GM19351 (cell line): ENCODE results near the gene DPM3.
A peak's percentile ranks its signal among the peaks of the same experiment; 100 is the strongest.
"Not testable (repeated sequence)": the region's sequence is repeated elsewhere in the genome, so short reads cannot be mapped to it uniquely, and the experiment has no call there.

Experiments
- ATAC-seq: cut with Tn5 transposase; IDR thresholded peaks from one replicate; pipeline ENCODE4 v1.9.1; 2021; ENCODE audit warnings: mild to moderate bottlenecking, moderate library complexity; ENCODE audit not compliant: unreplicated experiment

Gene DPM3

DNA sequence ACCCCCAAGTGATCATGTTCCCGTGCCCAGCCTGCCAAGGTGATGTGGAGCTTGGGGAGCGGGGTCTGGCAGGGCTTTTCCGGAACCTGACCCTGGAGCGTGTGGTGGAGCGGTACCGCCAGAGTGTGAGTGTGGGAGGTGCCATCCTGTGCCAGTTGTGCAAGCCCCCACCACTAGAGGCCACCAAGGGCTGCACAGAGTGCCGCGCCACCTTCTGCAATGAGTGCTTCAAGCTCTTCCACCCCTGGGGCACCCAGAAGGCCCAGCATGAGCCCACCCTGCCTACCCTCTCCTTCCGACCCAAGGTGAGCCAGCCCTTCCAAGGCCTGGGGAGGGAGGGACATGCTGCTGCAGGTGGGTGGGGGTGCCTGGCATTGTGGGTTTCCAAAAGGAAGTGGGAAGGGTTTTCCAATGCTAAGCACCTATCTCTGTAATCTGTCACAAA, 35.6 kb upstream of the DPM3 start:
- no peak for ATAC-seq

DNA sequence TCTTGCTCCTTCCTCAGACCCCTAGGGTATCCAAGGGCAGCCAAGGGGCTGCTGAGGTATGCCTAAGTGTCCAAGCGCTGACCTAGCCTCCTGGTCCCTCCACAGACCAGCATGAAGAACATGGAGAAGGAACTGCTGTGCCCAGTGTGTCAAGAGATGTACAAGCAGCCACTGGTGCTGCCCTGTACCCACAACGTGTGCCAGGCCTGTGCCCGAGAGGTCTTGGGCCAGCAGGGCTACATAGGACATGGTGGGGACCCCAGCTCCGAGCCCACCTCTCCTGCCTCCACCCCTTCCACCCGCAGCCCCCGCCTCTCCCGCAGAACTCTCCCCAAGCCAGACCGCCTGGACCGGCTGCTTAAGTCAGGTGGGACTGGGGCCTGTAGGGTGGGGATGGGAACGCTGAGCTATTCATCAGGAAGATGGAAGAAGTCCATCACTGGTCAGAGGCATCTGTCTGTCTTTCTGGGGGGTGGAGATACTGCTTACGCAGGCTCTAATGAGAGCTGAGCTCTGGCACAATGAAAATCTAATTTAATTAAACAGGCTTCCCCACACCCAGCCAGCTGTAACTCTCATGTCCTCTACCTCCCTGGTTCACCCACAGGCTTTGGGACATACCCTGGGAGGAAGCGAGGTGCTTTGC, 35.1 kb upstream of the DPM3 start:
- ATAC-seq = no peak

DNA sequence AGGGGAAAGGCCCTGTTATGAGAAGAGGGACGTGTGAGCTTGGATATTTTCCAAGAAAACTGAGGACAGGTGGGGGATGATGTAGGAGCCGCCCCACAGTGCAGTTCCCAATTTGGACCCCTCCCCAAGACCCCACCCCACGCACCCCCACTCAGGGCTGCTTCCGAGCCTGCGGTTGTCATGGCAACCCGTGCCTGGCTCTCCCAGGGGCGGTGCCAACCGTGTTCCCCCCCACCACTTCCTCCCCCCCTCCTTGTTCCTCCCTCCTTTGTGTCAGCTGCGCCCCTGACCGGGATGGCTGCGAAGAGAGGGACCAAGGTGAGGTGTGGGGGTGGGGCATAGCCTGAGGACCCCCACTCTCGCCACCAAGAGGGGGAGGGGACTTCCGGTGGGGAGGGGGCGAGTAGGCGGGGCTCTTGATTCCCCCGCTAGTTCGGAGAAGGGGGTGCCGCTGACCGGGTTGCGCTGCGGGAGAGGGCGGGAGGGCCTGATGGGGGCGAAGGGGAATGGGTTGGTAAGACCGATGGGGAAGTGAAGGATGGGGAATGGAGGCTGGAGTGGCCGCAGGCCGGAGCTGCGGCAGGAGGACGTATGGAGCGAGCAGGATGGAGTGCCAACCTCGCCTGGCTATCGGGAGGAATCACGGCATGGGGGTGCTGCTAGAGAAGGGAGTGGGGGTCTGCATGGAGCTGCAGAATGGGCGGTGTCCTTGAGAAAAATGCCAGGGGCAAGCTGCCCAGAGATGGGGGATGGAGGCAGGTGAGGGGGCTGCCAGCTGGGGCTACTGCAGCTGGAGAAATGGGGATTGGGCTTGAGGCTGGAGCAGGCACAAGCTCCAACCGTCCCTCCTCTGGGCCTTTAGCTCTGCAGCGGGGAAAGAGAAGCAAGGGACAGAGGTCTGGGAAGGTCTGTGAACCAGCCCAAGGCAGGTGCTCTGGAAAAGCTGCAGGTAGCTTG, 34.3 kb upstream of the DPM3 start:
- no peak for ATAC-seq

DNA sequence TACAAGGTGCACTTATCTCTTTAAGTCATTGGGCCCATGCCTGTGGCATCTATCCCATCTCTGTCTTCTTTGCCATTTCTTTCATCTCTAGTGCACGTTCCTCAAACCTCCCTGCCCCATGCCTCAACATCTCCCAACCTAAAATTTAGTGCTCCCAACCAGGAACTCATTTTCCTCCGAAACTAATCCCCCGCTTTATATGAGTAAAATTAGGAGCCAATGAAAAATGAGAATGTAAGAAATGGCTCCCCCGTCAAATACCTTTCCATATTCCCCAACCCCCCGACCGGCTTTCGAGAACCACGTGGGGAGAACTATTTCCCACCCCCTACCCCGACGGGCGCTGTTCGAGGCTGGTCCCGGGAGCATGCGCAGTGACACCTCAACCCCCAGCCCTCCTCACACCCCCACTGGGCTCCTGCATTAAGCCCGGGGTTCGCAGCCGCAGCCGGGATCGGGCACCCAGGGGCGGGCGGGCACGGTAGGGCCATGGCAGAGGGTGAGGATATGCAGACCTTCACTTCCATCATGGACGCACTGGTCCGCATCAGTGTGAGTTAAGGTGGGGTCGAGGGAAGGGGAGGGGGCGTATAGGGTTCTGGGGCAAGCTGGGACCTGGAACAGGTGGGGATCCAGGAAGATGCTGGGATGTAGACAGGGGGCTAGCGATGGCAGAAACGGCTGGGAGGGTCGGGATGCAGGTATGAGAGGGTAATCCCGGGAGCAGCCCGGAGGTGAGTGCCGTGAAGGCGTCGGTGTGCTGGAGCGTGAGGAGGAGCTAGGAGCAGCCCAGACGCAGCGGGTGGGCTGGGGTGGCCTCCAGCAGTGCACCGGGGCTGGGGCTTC, 33.4 kb upstream of the DPM3 start, which contains the start of gene TRIM46:
TSS of gene TRIM46 (plus strand) at position 372 of the 846 bp plus-strand sequence. CDS start at position 490, 118 bp downstream.
- no peak for ATAC-seq

DNA sequence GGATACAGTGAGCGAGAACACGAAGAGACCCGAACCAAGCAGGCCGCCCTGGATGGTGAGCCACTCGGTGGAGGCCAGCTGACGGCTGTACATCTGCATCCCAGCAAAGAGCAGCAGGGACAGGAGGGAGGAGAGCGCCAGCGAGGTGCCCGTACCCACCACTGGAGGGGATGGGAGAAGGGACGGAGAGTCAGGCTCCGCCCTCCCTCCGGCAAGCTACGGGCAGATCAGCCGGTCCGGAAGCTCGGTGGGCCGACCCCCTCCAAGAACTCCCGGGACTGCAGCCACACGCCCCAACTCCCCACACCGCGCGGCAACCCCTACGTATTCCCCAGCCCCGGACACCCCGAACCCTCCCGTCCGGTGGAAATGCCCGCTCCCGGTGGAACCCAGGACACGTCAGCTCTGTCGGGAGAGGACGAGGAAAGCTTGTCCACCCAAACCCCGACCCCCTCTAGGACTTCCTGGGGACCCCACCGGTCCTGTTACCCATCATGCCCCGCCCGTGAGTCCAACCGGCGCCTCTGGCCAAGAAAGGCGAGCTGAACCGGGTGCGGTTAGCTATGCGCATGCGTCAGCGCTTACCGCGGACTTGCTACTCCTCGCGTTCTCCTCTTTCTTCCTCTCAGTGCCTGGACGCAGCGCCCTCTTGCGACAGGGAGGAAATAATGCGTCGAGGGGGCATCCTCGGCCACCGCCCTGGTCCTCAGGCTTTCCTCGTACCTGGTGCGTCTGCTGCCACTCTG, 32.6 kb upstream of the DPM3 start, which contains the start of gene KRTCAP2:
TSS of gene KRTCAP2 (minus strand) at position 573 of the 746 bp plus-strand sequence. CDS start at position 493, 80 bp downstream.
- peak; percentile 62 for ATAC-seq

DNA sequence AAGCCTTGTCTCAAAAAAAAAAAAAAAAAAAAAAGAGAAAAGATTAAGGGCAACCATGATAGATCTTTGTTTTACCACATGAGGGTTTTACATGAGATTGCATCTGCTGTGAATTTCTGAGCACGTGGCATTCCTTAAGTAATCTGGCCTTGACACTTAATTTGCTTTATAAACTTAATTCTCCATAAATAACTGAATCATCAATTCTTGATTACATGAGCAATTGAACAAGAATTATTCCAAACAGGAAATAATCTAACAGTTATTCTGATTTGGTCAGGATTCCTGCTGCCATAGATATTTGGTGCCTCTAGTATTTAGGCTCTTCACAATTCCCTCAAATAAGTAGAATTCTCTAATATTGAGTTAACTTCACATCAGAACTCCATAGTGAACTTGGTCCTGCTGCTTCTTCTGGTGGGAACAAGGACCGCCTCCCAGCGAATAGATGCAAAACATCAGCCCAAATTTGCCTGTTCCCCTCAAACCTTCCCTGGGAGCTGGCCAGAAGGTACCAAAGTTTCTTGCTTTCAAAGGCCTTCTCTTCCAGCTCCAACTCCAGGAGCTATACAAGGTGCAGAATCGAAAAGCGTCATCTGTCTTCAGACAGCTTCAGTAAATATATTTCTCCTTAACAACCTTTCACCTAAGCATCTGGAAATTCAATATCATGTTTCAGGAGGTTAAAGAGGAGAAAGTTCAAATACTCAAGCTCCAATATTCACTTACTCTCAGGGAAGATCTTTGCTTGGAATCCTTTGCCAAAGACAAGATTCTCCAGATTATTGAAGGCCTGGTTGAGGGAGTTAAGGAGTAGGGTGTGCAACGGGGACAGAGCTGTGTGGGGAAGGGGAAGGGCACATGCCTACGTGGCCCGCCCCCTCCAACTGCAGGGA, 31.8 kb upstream of the DPM3 start:
- peak; percentile 18 for ATAC-seq

DNA sequence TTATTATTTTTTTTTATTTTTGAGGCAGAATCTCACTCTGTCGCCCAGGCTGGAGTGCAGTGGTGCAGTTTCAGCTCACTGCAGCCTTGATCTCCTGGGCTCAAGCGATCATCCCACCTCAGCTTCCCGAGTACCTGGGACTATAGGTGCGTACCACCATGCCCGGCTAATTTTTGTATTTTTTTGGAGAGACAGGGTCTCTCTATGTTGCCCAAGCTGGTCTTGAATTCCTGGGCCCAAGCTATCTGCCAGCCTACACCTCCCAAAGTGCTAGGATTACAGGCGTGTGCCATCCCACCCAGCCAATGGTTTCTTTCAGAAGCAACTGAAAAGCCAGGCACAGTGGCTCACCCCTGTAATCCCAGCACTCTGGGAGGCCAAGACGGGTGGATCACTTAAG, 30.5 kb upstream of the DPM3 start:
- ATAC-seq = no peak

DNA sequence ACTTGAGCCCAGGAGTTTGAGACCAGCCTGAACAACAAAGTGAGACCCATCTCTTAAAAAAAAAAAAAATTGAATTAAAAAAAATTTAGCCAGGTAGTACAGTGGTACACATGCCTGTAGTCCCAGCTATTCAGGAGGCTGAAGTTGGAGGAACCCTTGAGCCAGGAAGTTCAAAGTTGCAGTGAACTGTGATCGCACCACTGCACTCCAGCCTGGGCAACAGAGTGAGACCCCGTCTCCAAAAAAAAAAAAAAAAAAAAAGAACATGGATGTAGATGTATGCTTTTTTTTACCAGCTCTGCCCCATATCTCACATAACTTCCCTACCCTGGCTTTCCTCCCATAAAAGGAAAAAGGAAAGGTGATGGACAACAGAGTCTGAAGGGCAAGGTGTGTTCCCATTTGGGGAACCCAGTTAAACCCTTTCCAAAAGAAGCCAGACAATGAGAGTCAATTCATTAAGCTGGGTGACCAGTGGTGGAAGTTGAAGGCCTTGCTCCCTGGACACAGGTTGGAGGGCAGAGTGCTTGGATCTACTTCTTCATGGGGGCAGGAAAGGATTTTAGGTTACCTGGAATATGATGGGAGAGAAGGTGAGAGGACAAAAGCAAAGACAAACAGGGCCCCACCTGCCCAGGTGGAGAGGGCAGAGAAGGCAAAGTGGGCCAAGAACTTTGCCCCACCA, 29.9 kb upstream of the DPM3 start:
- no peak for ATAC-seq

DNA sequence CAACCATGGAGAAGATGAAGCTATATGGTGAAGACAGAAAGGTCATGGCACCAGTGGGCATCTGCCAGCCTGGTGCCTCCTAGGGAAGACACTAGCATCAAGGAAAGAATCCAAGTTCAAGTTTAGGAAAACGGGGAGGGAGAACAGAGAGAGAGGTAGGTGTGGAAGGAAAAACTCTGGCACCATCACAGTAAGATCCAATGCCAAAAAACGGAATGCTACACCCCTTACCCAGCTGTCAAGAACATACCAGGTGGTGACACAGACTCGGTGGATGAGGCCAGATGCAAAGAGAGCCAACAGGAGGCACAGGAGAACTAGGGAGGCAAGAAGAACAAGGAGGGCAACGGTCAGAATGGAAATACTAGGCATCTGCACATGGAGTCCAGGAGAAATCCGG, 29.2 kb upstream of the DPM3 start:
- ATAC-seq = no peak

DNA sequence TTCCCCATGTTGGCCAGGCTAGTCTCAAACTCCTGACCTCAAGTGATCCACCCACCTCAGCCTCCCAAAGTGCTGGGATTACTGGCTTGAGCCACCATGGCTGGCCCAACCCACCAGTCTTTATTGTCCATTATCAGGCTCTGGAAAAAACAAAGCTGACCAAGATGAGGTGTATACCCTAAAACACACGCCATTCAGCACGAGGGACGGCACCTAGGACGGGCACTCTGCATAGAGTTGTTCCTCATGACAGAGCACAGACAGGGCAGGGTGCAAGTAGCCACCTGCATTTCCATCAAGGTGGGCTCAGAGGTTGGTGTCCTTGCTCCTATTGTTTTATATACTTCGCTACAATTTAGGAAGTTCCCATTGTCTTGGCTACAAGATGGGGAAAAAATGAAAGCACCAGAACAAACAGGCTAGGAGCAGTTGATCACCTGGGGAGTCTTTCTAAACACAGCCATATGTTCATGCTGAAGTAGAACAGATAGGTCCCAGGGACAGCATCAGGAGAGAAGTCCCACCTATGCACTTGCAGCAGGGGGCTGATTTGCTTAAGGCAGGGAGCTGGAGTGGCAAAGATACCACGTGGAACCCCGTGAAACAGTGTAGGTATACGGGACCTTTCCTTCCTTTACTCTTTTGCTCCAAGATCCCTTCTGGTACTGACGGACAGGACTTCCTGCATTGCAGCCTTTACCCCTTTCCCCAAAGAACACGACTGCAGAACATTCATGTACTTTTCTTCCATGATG, 28.3 kb upstream of the DPM3 start:
- no peak for ATAC-seq

DNA sequence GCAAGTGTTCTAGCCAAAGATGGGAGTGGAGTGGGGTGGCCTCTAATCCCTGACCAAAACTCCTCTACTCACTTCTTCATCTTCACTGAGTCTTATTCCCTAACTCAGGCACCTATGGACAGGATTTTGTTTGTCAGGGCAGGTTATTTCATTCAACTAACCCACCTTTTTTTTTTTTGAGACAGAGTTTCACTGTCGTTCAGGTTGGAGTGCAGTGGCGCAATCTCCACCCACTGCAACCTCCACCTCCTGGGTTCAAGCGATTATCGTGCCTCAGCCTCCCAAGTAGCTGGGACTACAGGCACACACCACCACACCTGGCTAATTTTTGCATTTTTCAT, 27.7 kb upstream of the DPM3 start:
- not testable (repeated sequence) for ATAC-seq

DNA sequence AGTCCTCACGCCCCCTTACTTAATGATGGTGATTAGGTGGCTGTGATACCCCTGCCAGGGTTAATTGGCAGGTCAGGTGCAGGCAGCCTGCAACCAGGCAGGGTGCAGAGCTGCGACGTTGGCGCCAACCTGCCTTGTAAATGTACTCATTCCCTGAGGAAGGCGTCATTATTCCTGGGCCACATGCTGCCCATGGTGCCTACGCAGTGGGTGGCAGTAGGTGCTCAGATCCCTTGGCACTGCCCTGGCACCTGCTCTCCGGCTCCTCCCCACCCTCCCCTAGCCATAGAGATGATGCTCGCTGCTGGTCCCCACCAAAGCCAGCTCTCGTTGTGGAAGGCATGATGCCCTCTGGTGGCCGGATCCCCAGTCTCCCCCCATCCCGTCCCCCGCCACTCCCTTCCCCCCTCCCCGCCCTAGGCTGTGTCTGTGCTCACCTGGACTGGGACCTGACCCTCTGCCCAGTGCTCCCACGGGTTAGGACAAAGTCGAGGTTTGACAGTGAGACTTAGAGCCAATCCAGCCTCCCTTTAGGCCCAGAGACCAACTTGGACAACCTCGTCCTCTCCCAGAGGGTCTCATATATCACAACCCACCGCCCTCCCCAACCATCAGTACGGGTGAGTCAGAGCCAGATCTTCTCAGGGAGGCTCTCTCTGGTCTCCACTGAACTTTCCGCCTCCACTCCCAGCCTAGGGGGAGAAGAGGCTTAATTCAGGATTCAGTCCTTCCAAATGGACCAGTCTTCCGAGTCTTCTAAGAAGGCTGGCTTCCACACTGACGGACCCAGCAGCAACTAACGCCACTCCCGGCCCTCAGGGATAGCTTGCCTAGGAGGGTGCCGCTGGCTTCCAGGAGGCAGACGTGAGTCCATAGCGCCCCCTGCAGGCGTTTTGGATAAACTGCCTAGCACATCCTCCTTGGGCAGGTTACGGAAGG, 27.1 kb upstream of the DPM3 start:
- no peak for ATAC-seq

DNA sequence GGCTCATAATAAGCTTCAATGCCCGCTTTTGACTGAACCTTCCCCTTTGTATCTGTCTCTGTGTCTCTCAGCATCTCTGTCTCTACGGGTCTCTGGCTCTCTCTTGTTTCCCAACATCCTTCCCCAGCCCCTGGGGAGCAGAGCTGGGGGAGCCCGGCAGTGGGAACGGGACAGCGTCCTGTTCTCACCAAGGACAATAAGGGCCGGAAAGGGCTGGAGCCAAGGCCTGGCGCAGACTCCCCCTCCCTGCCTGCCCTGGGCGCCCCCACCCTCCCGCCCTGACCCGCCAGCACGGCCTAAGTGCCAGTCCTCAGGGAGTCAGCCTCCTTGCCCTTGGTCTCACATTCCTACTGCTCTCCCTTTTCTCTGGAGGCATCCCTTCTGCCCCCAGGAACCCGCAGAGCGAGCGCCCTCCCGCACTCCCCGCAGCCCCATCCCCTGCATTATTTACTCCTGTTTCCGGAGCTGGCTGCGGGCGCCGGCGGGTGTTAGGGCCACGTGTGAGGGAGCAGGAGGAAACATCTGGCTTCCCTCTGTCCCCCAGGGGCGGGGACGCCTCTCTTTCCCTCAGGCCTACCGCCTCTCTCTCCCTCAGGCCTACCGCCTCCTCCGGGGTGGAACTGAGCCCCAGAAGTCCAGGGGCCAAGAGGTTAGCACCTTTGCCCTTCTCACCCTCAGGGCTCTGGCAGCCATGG, 26.3 kb upstream of the DPM3 start:
- ATAC-seq = no peak

DNA sequence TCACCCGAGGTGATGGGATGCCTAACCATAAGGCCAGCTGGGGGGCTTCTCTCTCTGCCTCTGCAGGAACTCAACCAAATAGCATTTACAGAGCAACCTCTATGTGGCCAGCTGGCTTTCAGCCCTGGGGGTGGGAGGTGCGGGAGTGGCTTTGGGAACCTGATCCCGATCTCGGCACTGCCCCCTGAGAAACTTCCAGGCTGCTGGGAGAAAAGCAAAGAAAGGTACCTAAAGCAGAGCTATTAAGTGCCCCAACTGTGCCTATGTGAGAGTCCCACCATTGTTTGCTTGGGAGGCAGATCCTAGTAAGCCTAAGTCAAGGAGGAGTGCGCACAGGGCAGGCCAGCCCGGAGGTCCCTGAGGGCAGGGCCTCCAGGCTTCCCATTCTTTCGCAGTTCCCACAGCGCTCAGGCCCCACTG, 25.7 kb upstream of the DPM3 start:
- no peak for ATAC-seq

DNA sequence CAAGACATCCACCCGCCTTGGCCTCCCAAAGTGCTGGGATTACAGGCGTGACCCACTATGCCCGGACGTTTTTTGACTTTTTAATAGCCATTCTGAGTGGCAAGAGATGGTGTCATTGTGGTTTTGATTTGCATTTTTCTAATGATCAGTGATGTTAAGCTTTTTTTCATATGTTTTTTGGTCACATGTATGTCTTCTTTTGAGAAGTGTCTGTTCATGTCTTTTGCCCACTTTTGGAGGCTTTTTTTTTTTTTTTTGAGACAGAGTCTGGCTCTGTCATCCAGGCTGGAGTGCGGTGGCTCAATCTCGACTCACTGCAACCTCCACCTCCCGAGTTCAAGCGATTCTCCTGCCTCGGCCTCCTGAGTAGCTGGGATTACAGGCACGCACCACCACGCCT, 24.3 kb upstream of the DPM3 start:
- not testable (repeated sequence) for ATAC-seq

DNA sequence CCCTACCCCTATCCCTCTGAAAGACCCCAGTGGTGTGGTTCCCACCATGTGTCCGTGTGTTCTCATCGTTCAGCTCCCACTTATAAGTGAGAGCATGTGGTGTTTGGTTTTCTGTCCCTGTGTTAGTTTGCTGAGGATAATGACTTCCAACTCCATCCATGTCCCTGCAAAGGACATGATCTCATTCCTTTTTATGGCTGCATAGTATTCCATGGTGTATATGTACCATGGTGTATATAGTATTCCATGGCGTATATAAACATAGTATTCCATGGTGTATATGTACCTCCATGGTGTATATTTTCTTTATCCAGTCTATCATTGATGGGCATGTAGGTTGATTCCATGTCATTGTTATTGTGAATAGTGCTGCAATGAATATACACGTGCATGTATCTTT, 23.5 kb upstream of the DPM3 start:
- ATAC-seq = not testable (repeated sequence)
